ENCODE measurements around the gene PCYT2.

Gene PCYT2

GRCh38 chr17:81869221-81870130, 41.7 kb downstream of the PCYT2 start:
- peak in 2 of 3 donors; percentile 44 to 61 for DNase-seq

GRCh38 chr17:81868674-81869220, 42.5 kb downstream of the PCYT2 start:
- no peak for DNase-seq

GRCh38 chr17:81867991-81868673, 43.1 kb downstream of the PCYT2 start:
- no peak for DNase-seq

GRCh38 chr17:81867170-81867990, 43.8 kb downstream of the PCYT2 start:
- no peak for DNase-seq

- DNase-seq: no peak
Measured at GRCh38 chr17:81866440-81867169, 44.6 kb downstream of the PCYT2 start.

- no peak for DNase-seq
Measured at GRCh38 chr17:81865733-81866439, 45.3 kb downstream of the PCYT2 start.

- no peak for DNase-seq
Measured at GRCh38 chr17:81865358-81865732, 45.9 kb downstream of the PCYT2 start.

- no peak for DNase-seq
Measured at GRCh38 chr17:81863833-81864768, 47.1 kb downstream of the PCYT2 start.

GRCh38 chr17:81863123-81863675, 48.0 kb downstream of the PCYT2 start:
- DNase-seq: no peak

- peak; percentile 100 for DNase-seq
Measured at GRCh38 chr17:81860756-81861568, 50.2 kb downstream of the PCYT2 start.

GRCh38 chr17:81859906-81860755, 51.1 kb downstream of the PCYT2 start, which contains the start of gene P4HB:
P4HB (minus strand) TSS chr17:81860535; CDS start chr17:81860471, 64 bp downstream.
- peak in 1 of 3 donors; percentile 99 for DNase-seq

GRCh38 chr17:81858967-81859905, 52.0 kb downstream of the PCYT2 start:
- peak; percentile 36 to 51 (median 51) for DNase-seq

- DNase-seq: no peak
Measured at GRCh38 chr17:81858170-81858966, 52.8 kb downstream of the PCYT2 start.

GRCh38 chr17:81854974-81855774, 56.0 kb downstream of the PCYT2 start:
- DNase-seq: no peak

- DNase-seq: no peak
Measured at GRCh38 chr17:81852237-81852636, 59.0 kb downstream of the PCYT2 start.

Measured in suppressor macrophage treated with lipopolysaccharide for 1 hour (primary cell).